SJCRH30 (cell line): ENCODE results near the gene GLIS2. TPM values are rescaled to one million over a fixed set of nuclear protein-coding genes. Genes with fewer than 3 reads are reported as not detected.
A peak's percentile ranks its signal among the peaks of the same experiment; 100 is the strongest.

Experiments
- DNase-seq, 2 experiments: peaks; one replicate each; pipeline ENCODE4 v3.0.0-alpha.2; 2015 to 2020
- H3K27ac ChIP-seq: fragments of 250-450 bp; sonication (Bioruptor Pico); 2 replicates; pipeline ENCODE4 v1.5.1; 2020; ENCODE audit warnings: mild to moderate bottlenecking, moderate library complexity
- H3K27me3 ChIP-seq: fragments of 250-450 bp; sonication (Bioruptor Pico); 2 replicates; pipeline ENCODE4 v1.5.1; 2020; ENCODE audit warnings: mild to moderate bottlenecking, moderate library complexity
- H3K36me3 ChIP-seq: fragments of 250-450 bp; sonication (Bioruptor Pico); 2 replicates; pipeline ENCODE4 v1.5.1; 2020; ENCODE audit warnings: mild to moderate bottlenecking, moderate library complexity
- H3K4me1 ChIP-seq: fragments of 250-450 bp; sonication (Bioruptor Pico); 2 replicates; pipeline ENCODE4 v1.5.1; 2020; ENCODE audit warnings: mild to moderate bottlenecking, moderate library complexity
- H3K4me3 ChIP-seq: fragments of 250-450 bp; sonication (Bioruptor Pico); 2 replicates; pipeline ENCODE4 v1.5.1; 2020; ENCODE audit warnings: mild to moderate bottlenecking, moderate library complexity
- H3K9me3 ChIP-seq: fragments of 250-450 bp; sonication (Bioruptor Pico); replicated peaks from 2 replicates; pipeline ENCODE4 v1.5.1; 2020; ENCODE audit warnings: mild to moderate bottlenecking, moderate library complexity
- total RNA-seq: library from RNA; depleted of rRNA; stranded (reverse); fragments of >200 nt; shearing (Covaris generic); gene quantifications from 2 replicates; pipeline ENCODE4 v1.2.3, GENCODE V29; 2014

Gene GLIS2
- total RNA-seq, 1 experiment from 2014 or later = 1.6 TPM

GRCh38 chr16:4288148-4288921, 27.5 kb upstream of the GLIS2 start:
- no peak overlapping the region for H3K27ac ChIP-seq
- DNase-seq = peak; percentile 77 to 83
- H3K4me1 ChIP-seq = peaks cover 3% of the 10 kb centered on the region; the same call in 1 of the 2 replicates

GRCh38 chr16:4290236-4290830, 25.5 kb upstream of the GLIS2 start:
- Histone ChIP-seq H3K36me3 (no peaks in the 10 kb centered on the region), H3K27me3 (no peaks in the 10 kb centered on the region), H3K27ac (no peak overlapping the region), H3K4me3 (no peak overlapping the region), H3K4me1 (peaks cover 9% of the 10 kb centered on the region), H3K9me3 (no peaks in the 10 kb centered on the region)
- DNase-seq = no peak

More at GRCh38 chr16:4288148-4288921, 27.5 kb upstream of the GLIS2 start:
- H3K9me3 ChIP-seq = no peaks in the 10 kb centered on the region
- H3K27me3 ChIP-seq = no peaks in the 10 kb centered on the region
- no peaks in the 10 kb centered on the region for H3K36me3 ChIP-seq
- peak overlapping the region; percentile 27 for H3K4me3 ChIP-seq

- Histone ChIP-seq H3K9me3 (no peaks in the 10 kb centered on the region), H3K4me1 (peaks cover 9% of the 10 kb centered on the region), H3K4me3 (no peak overlapping the region), H3K27ac (no peak overlapping the region), H3K27me3 (no peaks in the 10 kb centered on the region), H3K36me3 (no peaks in the 10 kb centered on the region)
- DNase-seq = no peak
Measured at GRCh38 chr16:4291699-4292098, 24.2 kb upstream of the GLIS2 start.

GRCh38 chr16:4293181-4293716, 22.6 kb upstream of the GLIS2 start:
- H3K9me3 ChIP-seq = no peaks in the 10 kb centered on the region
- H3K4me1 ChIP-seq = peaks cover 11% of the 10 kb centered on the region
- H3K36me3 ChIP-seq = no peaks in the 10 kb centered on the region
- peak overlapping the region; percentile 37 for H3K4me3 ChIP-seq
- H3K27ac ChIP-seq = no peak overlapping the region
- no peak for DNase-seq
- no peaks in the 10 kb centered on the region for H3K27me3 ChIP-seq

GRCh38 chr16:4293822-4294457, 21.9 kb upstream of the GLIS2 start:
- Histone ChIP-seq H3K36me3 (no peaks in the 10 kb centered on the region), H3K4me3 (peak overlapping the region; percentile 37), H3K9me3 (no peaks in the 10 kb centered on the region), H3K4me1 (peaks cover 18% of the 10 kb centered on the region), H3K27me3 (no peaks in the 10 kb centered on the region), H3K27ac (no peak overlapping the region; the same call in 1 of the 2 replicates)
- DNase-seq = peak; percentile 88 to 90

- Histone ChIP-seq H3K4me1 (peaks cover 21% of the 10 kb centered on the region), H3K36me3 (no peaks in the 10 kb centered on the region), H3K4me3 (no peak overlapping the region), H3K27ac (no peak overlapping the region), H3K9me3 (no peaks in the 10 kb centered on the region), H3K27me3 (no peaks in the 10 kb centered on the region)
- no peak for DNase-seq
Measured at GRCh38 chr16:4295581-4295980, 20.3 kb upstream of the GLIS2 start.

- Histone ChIP-seq H3K4me1 (peaks cover 20% of the 10 kb centered on the region), H3K4me3 (no peak overlapping the region), H3K36me3 (no peaks in the 10 kb centered on the region), H3K9me3 (no peaks in the 10 kb centered on the region), H3K27ac (no peak overlapping the region), H3K27me3 (no peaks in the 10 kb centered on the region)
- no peak for DNase-seq
Measured at GRCh38 chr16:4297480-4297879, 18.4 kb upstream of the GLIS2 start.

GRCh38 chr16:4298761-4299522, 16.9 kb upstream of the GLIS2 start:
- Histone ChIP-seq H3K4me1 (peaks cover 20% of the 10 kb centered on the region), H3K36me3 (no peaks in the 10 kb centered on the region), H3K9me3 (no peaks in the 10 kb centered on the region), H3K27ac (peak overlapping the region; percentile 71), H3K27me3 (no peaks in the 10 kb centered on the region), H3K4me3 (no peak overlapping the region)
- DNase-seq = peak; percentile 76 to 85

- no peaks in the 10 kb centered on the region for H3K27me3 ChIP-seq
- H3K9me3 ChIP-seq = no peaks in the 10 kb centered on the region
- H3K4me1 ChIP-seq = peaks cover 15% of the 10 kb centered on the region
- no peak overlapping the region for H3K27ac ChIP-seq
- no peak for DNase-seq
- H3K4me3 ChIP-seq = no peak overlapping the region
- H3K36me3 ChIP-seq = no peaks in the 10 kb centered on the region
Measured at GRCh38 chr16:4301177-4301576, 14.7 kb upstream of the GLIS2 start.

GRCh38 chr16:4301968-4302367, 13.9 kb upstream of the GLIS2 start:
- no peaks in the 10 kb centered on the region for H3K27me3 ChIP-seq
- peaks cover 20% of the 10 kb centered on the region for H3K4me1 ChIP-seq
- no peaks in the 10 kb centered on the region for H3K36me3 ChIP-seq
- H3K27ac ChIP-seq = no peak overlapping the region
- no peak overlapping the region for H3K4me3 ChIP-seq
- H3K9me3 ChIP-seq = no peaks in the 10 kb centered on the region
- no peak for DNase-seq

- H3K4me1 ChIP-seq = peaks cover 11% of the 10 kb centered on the region
- no peaks in the 10 kb centered on the region for H3K9me3 ChIP-seq
- no peak overlapping the region for H3K4me3 ChIP-seq
- H3K27ac ChIP-seq = no peak overlapping the region
- no peak for DNase-seq
- no peaks in the 10 kb centered on the region for H3K36me3 ChIP-seq
- H3K27me3 ChIP-seq = no peaks in the 10 kb centered on the region
Measured at GRCh38 chr16:4303973-4304372, 11.9 kb upstream of the GLIS2 start.

GRCh38 chr16:4306470-4307214, 9.2 kb upstream of the GLIS2 start:
- Histone ChIP-seq H3K4me3 (peak overlapping the region; percentile 61), H3K36me3 (no peaks in the 10 kb centered on the region), H3K4me1 (peaks cover 7% of the 10 kb centered on the region; the same call in 1 of the 2 replicates), H3K9me3 (no peaks in the 10 kb centered on the region), H3K27me3 (no peaks in the 10 kb centered on the region), H3K27ac (peak overlapping the region; percentile 56)
- peak in 1 of 2 experiments; percentile 37 for DNase-seq

- peak; percentile 93 to 94 for DNase-seq
- H3K9me3 ChIP-seq = no peaks in the 10 kb centered on the region
- H3K36me3 ChIP-seq = no peaks in the 10 kb centered on the region
- H3K4me1 ChIP-seq = peaks cover 7% of the 10 kb centered on the region; the same call in 1 of the 2 replicates
- peak overlapping the region; percentile 56 for H3K27ac ChIP-seq
- H3K4me3 ChIP-seq = peak overlapping the region; percentile 61
- no peaks in the 10 kb centered on the region for H3K27me3 ChIP-seq
Measured at GRCh38 chr16:4307215-4308037, 8.4 kb upstream of the GLIS2 start.
